ENCODE measurements around the gene MTCL1. TPM values are rescaled to one million over a fixed set of nuclear protein-coding genes. Genes with fewer than 3 reads are reported as not detected.

The MTCL1 gene
- total RNA-seq, 1 donor from 2014 or later = 48.7 TPM

DNA sequence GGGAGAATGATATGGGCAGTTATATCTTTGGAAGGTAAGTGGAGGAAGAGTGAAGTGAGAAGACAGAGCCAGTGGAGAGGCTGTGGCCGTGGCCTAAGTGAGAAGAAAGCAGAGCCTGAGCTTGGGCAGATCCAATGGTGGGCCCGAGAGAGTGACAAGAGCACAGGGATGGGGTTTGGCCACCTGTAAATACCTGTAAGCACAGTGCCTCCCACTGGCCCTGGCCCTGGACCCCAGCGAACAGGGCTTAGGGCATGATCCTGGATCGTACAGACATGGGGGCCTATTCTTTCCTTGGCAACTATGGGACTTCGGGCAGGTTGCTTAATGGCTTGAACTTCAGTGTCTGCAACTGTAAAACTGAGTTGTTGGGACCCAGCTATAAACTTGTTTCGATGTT, 44.1 kb downstream of the MTCL1 start:
- H3K36me3 Mint-ChIP-seq = peaks cover 15% of the 10 kb centered on the region
- peaks cover 34% of the 10 kb centered on the region for H3K4me1 Mint-ChIP-seq (ENCODE audit: unreplicated experiment)
- no peak for DNase-seq (ENCODE audit: extremely low spot score, unreplicated experiment)
- TF ChIP-seq, protein P1, sequence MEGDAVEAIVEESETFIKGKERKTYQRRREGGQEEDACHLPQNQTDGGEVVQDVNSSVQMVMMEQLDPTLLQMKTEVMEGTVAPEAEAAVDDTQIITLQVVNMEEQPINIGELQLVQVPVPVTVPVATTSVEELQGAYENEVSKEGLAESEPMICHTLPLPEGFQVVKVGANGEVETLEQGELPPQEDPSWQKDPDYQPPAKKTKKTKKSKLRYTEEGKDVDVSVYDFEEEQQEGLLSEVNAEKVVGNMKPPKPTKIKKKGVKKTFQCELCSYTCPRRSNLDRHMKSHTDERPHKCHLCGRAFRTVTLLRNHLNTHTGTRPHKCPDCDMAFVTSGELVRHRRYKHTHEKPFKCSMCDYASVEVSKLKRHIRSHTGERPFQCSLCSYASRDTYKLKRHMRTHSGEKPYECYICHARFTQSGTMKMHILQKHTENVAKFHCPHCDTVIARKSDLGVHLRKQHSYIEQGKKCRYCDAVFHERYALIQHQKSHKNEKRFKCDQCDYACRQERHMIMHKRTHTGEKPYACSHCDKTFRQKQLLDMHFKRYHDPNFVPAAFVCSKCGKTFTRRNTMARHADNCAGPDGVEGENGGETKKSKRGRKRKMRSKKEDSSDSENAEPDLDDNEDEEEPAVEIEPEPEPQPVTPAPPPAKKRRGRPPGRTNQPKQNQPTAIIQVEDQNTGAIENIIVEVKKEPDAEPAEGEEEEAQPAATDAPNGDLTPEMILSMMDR (conservative IDR thresholded peaks at IDR 0.05) = no peak
- no peaks in the 10 kb centered on the region for H3K9me3 Mint-ChIP-seq
- H3K4me3 Mint-ChIP-seq = no peak overlapping the region
- H3K27me3 Mint-ChIP-seq = no peaks in the 10 kb centered on the region
- no peak overlapping the region for H3K27ac Mint-ChIP-seq

DNA sequence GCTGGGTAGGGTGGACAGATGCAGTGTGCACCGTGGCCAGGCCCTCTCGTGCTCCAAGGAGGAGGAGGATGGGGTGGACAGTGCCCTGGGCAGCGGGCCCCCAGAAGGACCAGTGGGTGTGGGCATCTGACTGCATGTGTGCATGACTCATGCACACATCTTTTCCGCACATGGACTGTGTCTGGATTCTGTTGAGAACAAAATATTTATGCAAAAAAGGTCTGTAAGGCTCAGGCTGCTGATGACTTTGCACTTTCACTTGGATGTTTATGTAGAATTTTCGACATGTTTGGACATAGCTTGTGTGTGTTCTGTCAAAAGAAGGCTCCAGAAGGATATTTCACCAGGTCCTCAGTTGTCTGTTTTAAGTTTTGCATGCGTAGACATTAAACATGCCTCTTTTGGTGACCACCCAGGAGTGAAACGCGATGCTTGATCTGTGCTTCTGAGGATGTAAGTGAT, 45.6 kb downstream of the MTCL1 start:
- Mint-ChIP-seq H3K4me1 (ENCODE audit: unreplicated experiment) (peaks cover 29% of the 10 kb centered on the region), H3K4me3 (no peak overlapping the region), H3K27me3 (no peaks in the 10 kb centered on the region), H3K36me3 (peaks cover 15% of the 10 kb centered on the region), H3K27ac (no peak overlapping the region), H3K9me3 (no peaks in the 10 kb centered on the region)
- TF ChIP-seq, protein P1 (conservative IDR thresholded peaks at IDR 0.05) = no peak
- no peak for DNase-seq (ENCODE audit: extremely low spot score, unreplicated experiment)

DNA sequence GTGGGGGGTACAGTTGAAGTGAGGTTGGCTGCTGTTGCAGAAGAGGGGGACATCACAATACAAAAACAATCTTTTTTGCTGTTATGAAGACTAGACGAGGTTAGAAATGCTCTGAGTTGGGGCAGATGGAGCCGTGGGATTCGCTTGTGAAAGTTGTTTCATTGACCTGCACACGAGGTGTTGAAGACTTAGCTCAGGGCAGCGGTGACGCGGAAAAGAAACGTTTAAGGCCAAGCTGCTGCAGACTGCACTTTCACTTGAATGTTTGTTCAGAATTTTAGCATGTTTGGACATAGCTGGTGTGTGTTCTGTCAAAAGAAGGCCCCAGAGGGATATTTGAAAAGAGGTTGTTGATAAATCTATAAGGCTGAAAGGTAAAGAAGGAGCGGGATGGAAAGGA, 46.3 kb downstream of the MTCL1 start:
- Mint-ChIP-seq H3K9me3 (no peaks in the 10 kb centered on the region), H3K27me3 (no peaks in the 10 kb centered on the region), H3K4me1 (ENCODE audit: unreplicated experiment) (peaks cover 29% of the 10 kb centered on the region), H3K4me3 (no peak overlapping the region), H3K27ac (peak overlapping the region; percentile 26), H3K36me3 (peaks cover 15% of the 10 kb centered on the region)
- TF ChIP-seq, protein P1 (conservative IDR thresholded peaks at IDR 0.05) = no peak
- no peak for DNase-seq (ENCODE audit: extremely low spot score, unreplicated experiment)

DNA sequence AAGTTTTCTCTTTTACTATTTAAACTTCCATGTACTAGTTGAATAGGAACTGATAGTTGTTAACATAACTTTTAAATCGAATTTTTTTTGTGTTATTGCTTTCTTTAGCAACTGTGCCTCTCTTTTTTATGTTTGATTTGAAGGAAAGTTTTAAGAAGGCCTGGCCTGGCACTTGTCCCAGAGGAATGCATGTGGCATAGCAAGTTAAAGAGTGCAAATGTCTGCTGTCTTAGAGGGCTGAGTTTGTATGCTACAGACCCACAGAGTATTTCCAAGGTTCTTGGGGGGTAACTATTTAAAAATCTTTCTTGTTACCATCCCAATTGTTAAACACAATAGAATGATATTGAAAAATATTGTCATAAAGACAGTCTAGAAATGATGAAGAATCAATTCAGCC, 47.0 kb downstream of the MTCL1 start:
- DNase-seq (ENCODE audit: extremely low spot score, unreplicated experiment) = no peak
- TF ChIP-seq, protein P1 (conservative IDR thresholded peaks at IDR 0.05) = no peak
- H3K36me3 Mint-ChIP-seq = peaks cover 15% of the 10 kb centered on the region
- H3K9me3 Mint-ChIP-seq = no peaks in the 10 kb centered on the region
- H3K4me3 Mint-ChIP-seq = no peak overlapping the region
- H3K27me3 Mint-ChIP-seq = no peaks in the 10 kb centered on the region
- no peak overlapping the region for H3K27ac Mint-ChIP-seq
- peaks cover 25% of the 10 kb centered on the region for H3K4me1 Mint-ChIP-seq (ENCODE audit: unreplicated experiment)

DNA sequence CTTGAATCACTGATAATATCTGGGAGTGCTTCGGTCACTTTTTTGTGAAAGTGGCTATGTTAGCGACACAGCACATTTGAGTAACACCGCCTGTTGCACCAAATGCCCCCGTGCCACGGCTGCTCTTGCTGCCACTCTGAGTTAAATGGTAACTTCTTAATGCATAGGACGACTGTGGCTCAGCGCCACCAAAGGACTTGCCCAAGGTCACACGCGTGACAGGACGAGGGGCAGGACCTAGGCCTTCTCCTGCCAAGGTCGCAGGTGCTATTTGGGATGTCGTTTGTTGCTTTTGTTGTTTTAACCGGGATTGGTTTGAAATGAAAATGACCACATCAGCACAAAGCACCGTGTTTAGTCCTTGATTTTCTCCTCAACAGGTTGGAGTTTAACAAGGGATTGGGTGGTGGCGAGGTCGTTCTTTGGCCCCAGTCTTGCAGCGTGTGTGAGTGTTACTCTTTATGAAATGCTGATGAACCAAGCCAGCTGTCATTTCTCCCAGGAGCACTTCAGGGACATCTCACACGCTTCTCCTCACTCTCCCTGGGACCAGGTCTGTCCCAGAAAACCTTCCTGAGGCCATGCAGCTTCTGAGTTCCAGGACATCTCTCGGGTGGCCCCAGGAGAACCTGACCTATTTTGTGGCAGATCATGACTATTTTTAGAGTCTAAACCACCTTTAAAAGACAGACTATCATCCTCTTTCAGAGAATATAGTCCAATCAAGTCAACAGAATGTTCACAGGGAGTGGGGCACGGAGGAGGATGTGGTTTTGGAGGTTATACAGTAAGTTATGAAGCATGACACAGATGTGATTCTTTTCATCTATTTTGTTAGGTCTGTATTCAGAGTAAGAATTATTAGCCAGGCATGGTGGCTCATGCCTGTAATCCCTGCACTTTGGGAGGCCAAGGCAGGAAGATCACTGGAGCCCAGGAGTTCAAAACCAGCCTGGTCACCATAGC, 49.9 kb downstream of the MTCL1 start:
- TF ChIP-seq, protein P1 (conservative IDR thresholded peaks at IDR 0.05) = no peak
- no peak overlapping the region for H3K4me3 Mint-ChIP-seq
- peaks cover 19% of the 10 kb centered on the region for H3K36me3 Mint-ChIP-seq
- peaks cover 4% of the 10 kb centered on the region for H3K9me3 Mint-ChIP-seq
- DNase-seq (ENCODE audit: extremely low spot score, unreplicated experiment) = no peak
- H3K27me3 Mint-ChIP-seq = no peaks in the 10 kb centered on the region
- H3K4me1 Mint-ChIP-seq (ENCODE audit: unreplicated experiment) = peaks cover 16% of the 10 kb centered on the region
- H3K27ac Mint-ChIP-seq = no peak overlapping the region
